Esophagus squamous epithelium (tissue), 5 donors: Measurements from ENCODE around the gene AP4M1. TPM values are rescaled to one million over a fixed set of nuclear protein-coding genes. Genes with fewer than 3 reads are reported as not detected.
A peak's percentile ranks its signal among the peaks of the same experiment; 100 is the strongest.
"Not testable (repeated sequence)": the region's sequence is repeated elsewhere in the genome, so short reads cannot be mapped to it uniquely, and the experiment has no call there.

Experiments
- DNase-seq: peaks from one replicate; lab custom pipeline; 2025; lab: John Stamatoyannopoulos, UW
- H3K27ac ChIP-seq, 4 donors: fragments of 200-600 bp; sonication (generic); one replicate each; pipeline ENCODE4 v1.5.1; 2016 to 2019; ENCODE audit warnings: mild to moderate bottlenecking in 1 of 4
- H3K27me3 ChIP-seq, 4 donors: fragments of 200-600 bp; sonication (generic); 1 replicate in 3 of 4; 2 replicates in 1 of 4; pipeline versions ENCODE4 v1.5.1 to v1.6.0; 2017 to 2021; ENCODE audit warnings: antibody characterized with exemption in 1 of 4
- H3K36me3 ChIP-seq, 3 donors: fragments of 200-600 bp; sonication (generic); one replicate each; pipeline ENCODE4 v1.5.1; 2016 to 2019
- H3K4me1 ChIP-seq, 3 donors: fragments of 200-600 bp; sonication (generic); one replicate each; pipeline ENCODE4 v1.5.1; 2017 to 2019
- H3K4me3 ChIP-seq, 4 donors: fragments of 200-600 bp; sonication (generic); 1 replicate in 3 of 4; 2 replicates in 1 of 4; pipeline ENCODE4 v1.5.1; 2016 to 2019; ENCODE audit warnings: mild to moderate bottlenecking in 2 of 4, moderate library complexity in 1 of 4
- H3K9me3 ChIP-seq, 3 donors: fragments of 200-600 bp; sonication (generic); one replicate each; pipeline ENCODE4 v1.5.1; 2016 to 2019
- CTCF ChIP-seq, 6 experiments: fragments of 450-650 bp in 4 of 6; fragments of 200-600 bp in 2 of 6; sonication (generic) in 2 of 6; IDR thresholded peaks; one replicate each; pipeline ENCODE4 v1.5.1; 2016 to 2019; ENCODE audit warnings: antibody characterized with exemption in 6 of 6, mild to moderate bottlenecking in 4 of 6, moderate library complexity in 4 of 6
- POLR2A ChIP-seq, 4 donors: fragments of 450-650 bp; IDR thresholded peaks; one replicate each; pipeline ENCODE4 v1.6.1; 2017; ENCODE audit warnings: antibody characterized with exemption in 4 of 4, mild to moderate bottlenecking in 4 of 4, moderate library complexity in 3 of 4
- WGBS, 2 donors: methylation state at CpG; one replicate each; pipeline ENCODE4 v1.1.5; 2018; 5-methylcytosine and 5-hydroxymethylcytosine counted together
- intact Hi-C: fragments of 100-400 bp; cut with DNase I; formaldehyde crosslinking; loops from one replicate; pipeline ENCODE4 v1.15.0; 2022
- total RNA-seq, 4 donors: library from RNA; depleted of rRNA; stranded (reverse); fragments of >200 nt; gene quantifications; one replicate each; pipeline ENCODE4 v1.1.0, GENCODE V29; 2016
- donor health status: DM: yes; HTN: yes; CAD: no.

The AP4M1 gene
- total RNA-seq, 4 donors from 2014 or later: 8.1 to 26.1 (median 9.9) TPM

- peaks cover 30 to 77% (median 33%) of the 10 kb centered on the region in 3 donors for H3K4me1 ChIP-seq
- TF ChIP-seq POLR2A (IDR thresholded peaks at IDR 0.05) (no peak), CTCF (IDR thresholded peaks at IDR 0.05) (no peak)
- H3K27ac ChIP-seq: peak overlapping the region in 3 of 4 donors; percentile 92 to 99 (median 97)
- DNase-seq: no peak
- no peaks in the 10 kb centered on the region for H3K27me3 ChIP-seq
- H3K4me3 ChIP-seq: no peak overlapping the region
- intact Hi-C loops: no loop called here
- H3K36me3 ChIP-seq: peaks cover 0 to 7% (median 0%) of the 10 kb centered on the region in 3 donors
- no peaks in the 10 kb centered on the region for H3K9me3 ChIP-seq
- WGBS, 2 donors: 56 to 58% methylated on average over 1 of the region's 1 CpG
These were observed 27.2 kb downstream of the AP4M1 start for GRCh38 chr7:100128637-100128963.

DNA sequence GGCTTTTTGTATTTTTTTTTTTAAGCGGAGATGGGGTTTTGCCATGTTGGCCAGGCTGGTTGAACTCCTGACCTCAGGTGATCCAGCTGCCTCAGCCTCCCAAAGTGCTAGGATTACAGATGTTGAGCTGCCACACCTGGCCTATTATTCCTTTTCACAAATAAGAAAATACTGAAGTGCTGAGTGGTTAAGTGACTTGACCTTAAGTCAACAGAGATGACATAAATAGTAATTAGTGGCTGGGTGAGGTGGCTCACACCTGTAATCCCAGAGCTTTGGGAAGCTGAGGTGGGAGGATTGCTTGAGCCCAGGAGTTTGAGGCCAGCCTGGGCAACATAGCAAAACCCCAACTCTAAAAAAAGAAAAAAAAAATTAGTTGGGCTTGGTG lies 28.8 kb downstream of the AP4M1 start:
- H3K27me3 ChIP-seq, DNase-seq, intact Hi-C loops, H3K9me3 ChIP-seq, H3K4me3 ChIP-seq, H3K36me3 ChIP-seq: not testable (repeated sequence)
- WGBS, 2 donors: 38 to 86% methylated on average over 1 of the region's 1 CpG
- H3K27ac ChIP-seq: peak overlapping the region in 3 of 4 donors; percentile 76 to 99 (median 97)
- H3K4me1 ChIP-seq: peaks cover 21 to 66% (median 33%) of the 10 kb centered on the region in 3 donors

- peak overlapping the region; percentile 8 to 97 (median 76) for H3K27ac ChIP-seq
- WGBS, 2 donors: 7 to 11% methylated on average over 20 to 22 of the region's 24 CpGs
- H3K27me3 ChIP-seq: no peaks in the 10 kb centered on the region
- intact Hi-C loops: no loop called here
- no peaks in the 10 kb centered on the region for H3K9me3 ChIP-seq
- no peak for DNase-seq
- peaks cover 15 to 60% (median 28%) of the 10 kb centered on the region in 3 donors for H3K4me1 ChIP-seq
- TF ChIP-seq CTCF (IDR thresholded peaks at IDR 0.05): peak; percentile 81 to 94 (median 87)
- no peak for TF ChIP-seq POLR2A (IDR thresholded peaks at IDR 0.05)
- no peaks in the 10 kb centered on the region for H3K36me3 ChIP-seq
- H3K4me3 ChIP-seq: peak overlapping the region; percentile 17 to 55 (median 26)
These were observed 29.4 kb downstream of the AP4M1 start for GRCh38 chr7:100130608-100131453.

DNA sequence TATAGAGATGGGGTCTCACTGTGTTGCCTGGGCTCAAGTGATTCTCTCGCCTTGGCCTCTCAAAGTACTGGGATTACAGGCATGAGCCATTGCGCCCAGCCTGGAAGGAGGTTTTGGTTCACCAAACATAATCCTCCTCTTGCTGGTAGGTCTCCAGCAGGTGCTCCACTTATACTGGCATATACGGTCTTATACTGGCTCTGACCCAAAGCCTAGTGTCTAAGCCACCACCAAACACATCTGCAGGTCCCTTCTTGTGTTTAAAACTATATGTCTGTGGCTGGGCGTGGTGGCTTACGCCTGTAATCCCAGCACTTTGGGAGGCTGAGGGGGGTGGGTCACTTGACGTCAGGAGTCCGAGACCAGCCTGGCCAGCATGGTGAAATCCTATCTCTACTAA lies 30.7 kb downstream of the AP4M1 start:
- Histone ChIP-seq H3K36me3 (no peaks in the 10 kb centered on the region), H3K4me3 (no peak overlapping the region), H3K27ac (peak overlapping the region in 2 of 4 donors; percentile 51 to 62), H3K27me3 (no peaks in the 10 kb centered on the region), H3K9me3 (no peaks in the 10 kb centered on the region), H3K4me1 (peaks cover 11 to 53% (median 23%) of the 10 kb centered on the region in 3 donors)
- DNase-seq: no peak
- 33 to 83% methylated on average over 2 to 6 of the region's 7 CpGs for WGBS, 2 donors
- TF ChIP-seq POLR2A (IDR thresholded peaks at IDR 0.05) (no peak), CTCF (IDR thresholded peaks at IDR 0.05) (no peak)
- intact Hi-C loops: loop anchor here (2.0 kb wide), 1 partner anchor 85 kb away; no protein-coding TSS in a partner anchor

- DNase-seq: no peak
- Histone ChIP-seq H3K27me3 (no peaks in the 10 kb centered on the region), H3K4me3 (no peak overlapping the region), H3K36me3 (no peaks in the 10 kb centered on the region), H3K9me3 (no peaks in the 10 kb centered on the region), H3K27ac (peak overlapping the region in 2 of 4 donors; percentile 51 to 62), H3K4me1 (peaks cover 10 to 49% (median 23%) of the 10 kb centered on the region in 3 donors)
- 31 to 43% methylated on average over 2 to 3 of the region's 3 CpGs for WGBS, 2 donors
- peak; percentile 49 to 94 (median 88) for TF ChIP-seq CTCF (IDR thresholded peaks at IDR 0.05)
- TF ChIP-seq POLR2A (IDR thresholded peaks at IDR 0.05): no peak
- intact Hi-C loops: loop anchor here (2.0 kb wide), 1 partner anchor 84 kb away; no protein-coding TSS in a partner anchor
These were observed 31.3 kb downstream of the AP4M1 start for GRCh38 chr7:100132697-100133151.
